HG03354 (cell line): Measurements from ENCODE around the gene LRRC15.
A peak's percentile ranks its signal among the peaks of the same experiment; 100 is the strongest.

Experiments used
- ATAC-seq: cut with Tn5 transposase; IDR thresholded peaks from one replicate; pipeline ENCODE4 v1.9.1; 2021; ENCODE audit warnings: mild to moderate bottlenecking; ENCODE audit not compliant: unreplicated experiment, poor library complexity, severe bottlenecking

LRRC15 gene

GRCh38 chr3:194306771-194307640 is 62.5 kb downstream of the LRRC15 start:
- ATAC-seq: peak; percentile 59

- ATAC-seq: peak; percentile 35
These were observed 63.3 kb downstream of the LRRC15 start for GRCh38 chr3:194306109-194306686.

GRCh38 chr3:194305356-194306108 is 64.0 kb downstream of the LRRC15 start:
- no peak for ATAC-seq
